GM23338 (cell line): Measurements from ENCODE around the gene VDAC1.

ENCODE experiments used
- EZH2 ChIP-seq: fragments of 200-600 bp; sonication (generic); IDR thresholded peaks from one replicate; pipeline ENCODE4 v1.8.0; 2017; ENCODE audit warnings: antibody characterized with exemption, mild to moderate bottlenecking, low read depth; ENCODE audit not compliant: unreplicated experiment
- EZH2phosphoT487 ChIP-seq: fragments of 200-600 bp; sonication (generic); IDR thresholded peaks from one replicate; pipeline ENCODE4 v1.8.1; 2018; ENCODE audit warnings: antibody characterized with exemption; ENCODE audit not compliant: unreplicated experiment
- POLR2AphosphoS5 ChIP-seq: IDR thresholded peaks from 2 replicates; pipeline ENCODE4 v1.6.1; 2016; ENCODE audit warnings: antibody characterized with exemption, low read depth
- ZNF114 ChIP-seq: fragments of 250-450 bp; sonication (Bioruptor Pico); IDR thresholded peaks from 2 replicates; pipeline ENCODE4 v1.5.0; 2020; ENCODE audit warnings: mild to moderate bottlenecking, moderate library complexity
- TF ChIP-seq, protein P1 (sequence below), 2 experiments: fragments of 200-600 bp in 1 of 2; sonication (generic) in 1 of 2; conservative IDR thresholded peaks; 2 replicates each; pipeline versions ENCODE4 v1.5.1 to v1.6.1; 2016 to 2017; ENCODE audit warnings: antibody characterized with exemption in 2 of 2, low read depth in 2 of 2, mild to moderate bottlenecking in 2 of 2, moderate library complexity in 1 of 2
- TF ChIP-seq, protein P2 (sequence below): fragments of 250-450 bp; sonication (Bioruptor Pico); IDR thresholded peaks from 2 replicates; pipeline ENCODE4 v1.5.0; 2020; ENCODE audit warnings: mild to moderate bottlenecking, moderate library complexity

DNA sequence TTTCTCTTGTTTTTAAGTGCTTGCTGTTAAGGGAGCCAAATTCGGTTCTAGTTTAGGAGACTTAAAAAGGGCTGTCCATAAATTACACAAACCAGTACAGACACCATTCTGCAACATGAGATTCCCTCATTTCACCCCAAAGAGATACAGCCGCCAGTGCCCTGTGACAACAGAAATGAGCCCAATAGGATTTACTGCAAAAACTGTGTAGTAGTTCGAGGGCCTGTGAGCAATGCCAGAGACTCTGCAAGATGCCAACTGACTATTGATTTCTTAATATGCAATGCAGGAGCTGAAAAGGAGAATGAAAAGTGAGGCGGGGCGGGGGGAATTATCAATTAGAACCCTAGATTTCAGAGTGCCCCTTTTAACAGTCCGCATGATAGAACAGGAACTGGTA lies 30.6 kb downstream of the VDAC1 start:
- TF ChIP-seq, protein P1, sequence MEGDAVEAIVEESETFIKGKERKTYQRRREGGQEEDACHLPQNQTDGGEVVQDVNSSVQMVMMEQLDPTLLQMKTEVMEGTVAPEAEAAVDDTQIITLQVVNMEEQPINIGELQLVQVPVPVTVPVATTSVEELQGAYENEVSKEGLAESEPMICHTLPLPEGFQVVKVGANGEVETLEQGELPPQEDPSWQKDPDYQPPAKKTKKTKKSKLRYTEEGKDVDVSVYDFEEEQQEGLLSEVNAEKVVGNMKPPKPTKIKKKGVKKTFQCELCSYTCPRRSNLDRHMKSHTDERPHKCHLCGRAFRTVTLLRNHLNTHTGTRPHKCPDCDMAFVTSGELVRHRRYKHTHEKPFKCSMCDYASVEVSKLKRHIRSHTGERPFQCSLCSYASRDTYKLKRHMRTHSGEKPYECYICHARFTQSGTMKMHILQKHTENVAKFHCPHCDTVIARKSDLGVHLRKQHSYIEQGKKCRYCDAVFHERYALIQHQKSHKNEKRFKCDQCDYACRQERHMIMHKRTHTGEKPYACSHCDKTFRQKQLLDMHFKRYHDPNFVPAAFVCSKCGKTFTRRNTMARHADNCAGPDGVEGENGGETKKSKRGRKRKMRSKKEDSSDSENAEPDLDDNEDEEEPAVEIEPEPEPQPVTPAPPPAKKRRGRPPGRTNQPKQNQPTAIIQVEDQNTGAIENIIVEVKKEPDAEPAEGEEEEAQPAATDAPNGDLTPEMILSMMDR (conservative IDR thresholded peaks at IDR 0.05; ENCODE audit: low read depth in 2 of 2) = no peak
- TF ChIP-seq EZH2 = no peak
- TF ChIP-seq POLR2AphosphoS5 = no peak
- TF ChIP-seq, protein P2, sequence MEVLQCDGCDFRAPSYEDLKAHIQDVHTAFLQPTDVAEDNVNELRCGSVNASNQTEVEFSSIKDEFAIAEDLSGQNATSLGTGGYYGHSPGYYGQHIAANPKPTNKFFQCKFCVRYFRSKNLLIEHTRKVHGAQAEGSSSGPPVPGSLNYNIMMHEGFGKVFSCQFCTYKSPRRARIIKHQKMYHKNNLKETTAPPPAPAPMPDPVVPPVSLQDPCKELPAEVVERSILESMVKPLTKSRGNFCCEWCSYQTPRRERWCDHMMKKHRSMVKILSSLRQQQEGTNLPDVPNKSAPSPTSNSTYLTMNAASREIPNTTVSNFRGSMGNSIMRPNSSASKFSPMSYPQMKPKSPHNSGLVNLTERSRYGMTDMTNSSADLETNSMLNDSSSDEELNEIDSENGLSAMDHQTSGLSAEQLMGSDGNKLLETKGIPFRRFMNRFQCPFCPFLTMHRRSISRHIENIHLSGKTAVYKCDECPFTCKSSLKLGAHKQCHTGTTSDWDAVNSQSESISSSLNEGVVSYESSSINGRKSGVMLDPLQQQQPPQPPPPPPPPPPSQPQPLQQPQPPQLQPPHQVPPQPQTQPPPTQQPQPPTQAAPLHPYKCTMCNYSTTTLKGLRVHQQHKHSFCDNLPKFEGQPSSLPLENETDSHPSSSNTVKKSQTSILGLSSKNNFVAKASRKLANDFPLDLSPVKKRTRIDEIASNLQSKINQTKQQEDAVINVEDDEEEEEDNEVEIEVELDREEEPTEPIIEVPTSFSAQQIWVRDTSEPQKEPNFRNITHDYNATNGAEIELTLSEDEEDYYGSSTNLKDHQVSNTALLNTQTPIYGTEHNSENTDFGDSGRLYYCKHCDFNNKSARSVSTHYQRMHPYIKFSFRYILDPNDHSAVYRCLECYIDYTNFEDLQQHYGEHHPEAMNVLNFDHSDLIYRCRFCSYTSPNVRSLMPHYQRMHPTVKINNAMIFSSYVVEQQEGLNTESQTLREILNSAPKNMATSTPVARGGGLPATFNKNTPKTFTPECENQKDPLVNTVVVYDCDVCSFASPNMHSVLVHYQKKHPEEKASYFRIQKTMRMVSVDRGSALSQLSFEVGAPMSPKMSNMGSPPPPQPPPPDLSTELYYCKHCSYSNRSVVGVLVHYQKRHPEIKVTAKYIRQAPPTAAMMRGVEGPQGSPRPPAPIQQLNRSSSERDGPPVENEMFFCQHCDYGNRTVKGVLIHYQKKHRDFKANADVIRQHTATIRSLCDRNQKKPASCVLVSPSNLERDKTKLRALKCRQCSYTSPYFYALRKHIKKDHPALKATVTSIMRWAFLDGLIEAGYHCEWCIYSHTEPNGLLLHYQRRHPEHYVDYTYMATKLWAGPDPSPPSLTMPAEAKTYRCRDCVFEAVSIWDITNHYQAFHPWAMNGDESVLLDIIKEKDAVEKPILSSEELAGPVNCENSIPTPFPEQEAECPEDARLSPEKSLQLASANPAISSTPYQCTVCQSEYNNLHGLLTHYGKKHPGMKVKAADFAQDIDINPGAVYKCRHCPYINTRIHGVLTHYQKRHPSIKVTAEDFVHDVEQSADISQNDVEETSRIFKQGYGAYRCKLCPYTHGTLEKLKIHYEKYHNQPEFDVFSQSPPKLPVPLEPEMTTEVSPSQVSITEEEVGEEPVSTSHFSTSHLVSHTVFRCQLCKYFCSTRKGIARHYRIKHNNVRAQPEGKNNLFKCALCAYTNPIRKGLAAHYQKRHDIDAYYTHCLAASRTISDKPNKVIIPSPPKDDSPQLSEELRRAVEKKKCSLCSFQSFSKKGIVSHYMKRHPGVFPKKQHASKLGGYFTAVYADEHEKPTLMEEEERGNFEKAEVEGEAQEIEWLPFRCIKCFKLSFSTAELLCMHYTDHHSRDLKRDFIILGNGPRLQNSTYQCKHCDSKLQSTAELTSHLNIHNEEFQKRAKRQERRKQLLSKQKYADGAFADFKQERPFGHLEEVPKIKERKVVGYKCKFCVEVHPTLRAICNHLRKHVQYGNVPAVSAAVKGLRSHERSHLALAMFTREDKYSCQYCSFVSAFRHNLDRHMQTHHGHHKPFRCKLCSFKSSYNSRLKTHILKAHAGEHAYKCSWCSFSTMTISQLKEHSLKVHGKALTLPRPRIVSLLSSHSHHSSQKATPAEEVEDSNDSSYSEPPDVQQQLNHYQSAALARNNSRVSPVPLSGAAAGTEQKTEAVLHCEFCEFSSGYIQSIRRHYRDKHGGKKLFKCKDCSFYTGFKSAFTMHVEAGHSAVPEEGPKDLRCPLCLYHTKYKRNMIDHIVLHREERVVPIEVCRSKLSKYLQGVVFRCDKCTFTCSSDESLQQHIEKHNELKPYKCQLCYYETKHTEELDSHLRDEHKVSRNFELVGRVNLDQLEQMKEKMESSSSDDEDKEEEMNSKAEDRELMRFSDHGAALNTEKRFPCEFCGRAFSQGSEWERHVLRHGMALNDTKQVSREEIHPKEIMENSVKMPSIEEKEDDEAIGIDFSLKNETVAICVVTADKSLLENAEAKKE = no peak
- TF ChIP-seq EZH2phosphoT487 = no peak
- no peak for TF ChIP-seq ZNF114 (CRISPR knock-in tag)
